ENCODE data around the gene KIAA0319L.

Gene KIAA0319L

DNA sequence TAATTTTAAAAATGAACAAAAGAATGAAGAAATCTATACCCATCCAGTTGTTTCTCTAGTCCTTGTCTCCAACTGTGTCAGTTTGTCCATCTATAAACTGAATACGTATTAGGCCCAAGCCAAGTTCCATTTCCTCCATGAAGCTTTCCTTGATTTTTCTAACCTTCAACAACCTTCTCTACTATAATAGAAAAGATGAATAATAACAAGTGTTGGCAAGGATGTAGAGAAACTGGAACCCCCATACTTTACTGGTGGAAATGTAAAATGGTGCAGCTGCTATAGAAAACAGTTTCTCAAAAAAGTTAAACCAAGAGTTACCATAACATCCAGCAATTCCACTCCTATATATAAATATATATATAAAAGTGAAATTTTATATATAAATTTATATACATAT is 10.6 kb downstream of the KIAA0319L start:
- FAIRE-seq (no peak), DNase-seq (ENCODE audit: extremely low spot score, insufficient read length, low read depth) (no peak)

GRCh38 chr1:35544976-35545375 is 12.2 kb downstream of the KIAA0319L start:
- peak; percentile 78 for FAIRE-seq

DNA sequence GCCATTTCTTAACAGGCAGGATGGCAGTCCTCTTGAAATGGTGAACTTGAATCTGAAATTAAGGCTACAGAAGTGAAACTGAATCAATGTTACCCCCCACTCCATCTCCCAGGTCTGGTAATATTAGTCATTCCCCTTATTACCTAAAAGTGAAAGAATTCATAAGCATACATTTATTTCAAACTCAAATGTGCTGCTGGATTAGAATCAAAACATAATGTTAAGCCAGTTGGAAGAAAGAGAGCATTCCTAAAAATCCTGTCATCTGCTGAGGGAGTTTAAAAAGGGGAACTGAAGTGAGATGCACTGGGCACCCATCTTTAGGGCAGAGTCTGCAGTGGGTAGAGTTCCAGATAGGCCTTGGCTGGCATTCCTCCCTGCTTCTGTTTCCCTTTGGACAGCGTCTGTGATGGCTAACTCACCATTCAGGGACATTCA is 17.4 kb downstream of the KIAA0319L start:
- FAIRE-seq (no peak), DNase-seq (ENCODE audit: extremely low spot score, insufficient read length, low read depth) (no peak)

More at GRCh38 chr1:35544976-35545375, 12.2 kb downstream of the KIAA0319L start:
- DNase-seq (ENCODE audit: extremely low spot score, insufficient read length, low read depth), result peak; percentile 36

GRCh38 chr1:35539073-35539823 is 18.0 kb downstream of the KIAA0319L start:
- peak; percentile 87 for FAIRE-seq
- DNase-seq (ENCODE audit: extremely low spot score, insufficient read length, low read depth), result no peak

DNA sequence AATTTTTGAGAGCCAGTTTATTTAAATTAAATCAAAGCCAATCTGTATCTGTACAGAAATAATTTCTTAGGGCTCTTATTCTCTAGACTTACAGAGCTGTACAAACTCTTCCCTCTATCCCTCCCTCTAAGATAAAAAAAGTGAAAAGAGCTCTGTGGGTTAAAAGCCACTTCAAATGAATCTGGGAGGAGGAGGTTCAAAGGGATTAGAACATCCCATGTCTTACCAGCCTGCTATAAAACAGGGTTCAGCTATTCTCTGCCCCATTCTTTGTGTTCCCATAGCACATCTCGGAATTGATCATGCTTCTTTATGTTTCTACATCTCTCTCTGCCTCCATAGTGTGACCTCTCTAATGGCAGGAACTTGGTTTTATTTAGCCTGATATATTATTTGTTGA is 19.4 kb downstream of the KIAA0319L start:
- DNase-seq (ENCODE audit: extremely low spot score, insufficient read length, low read depth), result no peak
- FAIRE-seq, result peak; percentile 5

DNA sequence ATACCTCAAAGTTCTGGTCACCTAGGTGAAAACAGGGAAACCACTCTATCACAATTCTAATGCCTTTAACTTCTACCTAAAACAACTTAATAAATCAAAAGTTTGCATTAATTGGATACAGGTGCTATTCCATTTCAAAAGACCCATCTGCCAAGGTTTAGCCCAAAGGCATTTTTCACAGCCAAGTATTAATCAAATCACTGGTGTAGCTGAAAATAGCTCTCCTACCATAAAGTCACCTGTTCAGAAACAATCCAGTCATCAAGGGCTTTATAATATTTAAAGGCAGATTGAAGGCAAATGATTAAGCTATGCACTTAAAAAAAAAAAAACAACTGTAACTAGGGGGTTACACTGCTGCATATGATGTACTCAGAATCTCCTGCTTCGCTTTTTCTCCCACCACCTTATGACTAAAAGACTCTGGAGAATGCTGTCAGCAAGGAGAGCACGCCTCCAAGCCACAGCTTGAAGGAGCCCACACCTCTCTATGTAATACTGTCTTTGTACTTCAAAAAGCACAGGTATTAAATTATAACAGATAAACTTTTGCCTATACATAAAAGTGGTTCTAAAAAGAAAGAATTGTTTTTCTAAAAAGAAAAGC is 20.5 kb downstream of the KIAA0319L start:
- no peak for FAIRE-seq

GRCh38 chr1:35535243-35535642 is 22.0 kb downstream of the KIAA0319L start:
- DNase-seq (ENCODE audit: extremely low spot score, insufficient read length, low read depth), result no peak
- FAIRE-seq, result no peak

More for the DNA sequence above, 20.5 kb downstream of the KIAA0319L start:
- no peak for DNase-seq (ENCODE audit: extremely low spot score, insufficient read length, low read depth)

- FAIRE-seq, result no peak
- no peak for DNase-seq (ENCODE audit: extremely low spot score, insufficient read length, low read depth)
These were observed 23.6 kb downstream of the KIAA0319L start for GRCh38 chr1:35533586-35533985.

DNA sequence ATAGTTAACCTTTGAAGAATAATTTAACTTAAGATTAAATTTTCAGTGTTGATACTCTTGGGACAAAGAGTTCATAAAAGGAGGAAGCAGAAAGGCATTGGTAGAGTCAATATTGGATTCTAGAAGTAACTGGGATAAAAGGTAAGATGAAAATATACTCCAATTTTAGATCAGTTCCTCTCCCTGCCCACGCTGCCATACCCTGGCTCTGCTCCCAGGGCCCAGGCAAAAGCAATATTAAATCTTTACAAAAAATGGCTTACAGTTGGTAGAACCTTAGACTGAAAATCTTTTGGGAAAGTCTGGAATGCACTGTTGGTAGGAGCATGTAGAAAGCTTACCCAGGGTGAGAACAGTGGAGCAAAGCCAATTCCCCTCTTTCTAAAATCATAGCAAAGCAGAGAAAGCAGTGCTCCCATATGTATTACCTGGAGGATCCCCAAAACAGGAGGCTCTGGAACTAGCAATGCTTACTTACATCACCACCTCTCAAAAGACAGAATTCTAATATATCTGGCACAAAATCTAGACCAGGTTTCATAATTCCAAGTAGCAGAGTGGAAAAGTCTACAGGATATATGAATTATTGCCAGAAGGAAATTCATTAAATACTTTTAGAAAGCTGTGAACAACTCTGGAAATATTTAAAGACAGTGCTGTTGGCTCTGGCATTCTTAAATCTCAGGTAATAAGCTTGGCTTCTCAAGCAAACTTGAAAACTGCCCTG is 24.5 kb downstream of the KIAA0319L start:
- no peak for DNase-seq (ENCODE audit: extremely low spot score, insufficient read length, low read depth)
- FAIRE-seq, result no peak

GRCh38 chr1:35531368-35531767 is 25.8 kb downstream of the KIAA0319L start:
- FAIRE-seq, result no peak
- no peak for DNase-seq (ENCODE audit: extremely low spot score, insufficient read length, low read depth)

DNA sequence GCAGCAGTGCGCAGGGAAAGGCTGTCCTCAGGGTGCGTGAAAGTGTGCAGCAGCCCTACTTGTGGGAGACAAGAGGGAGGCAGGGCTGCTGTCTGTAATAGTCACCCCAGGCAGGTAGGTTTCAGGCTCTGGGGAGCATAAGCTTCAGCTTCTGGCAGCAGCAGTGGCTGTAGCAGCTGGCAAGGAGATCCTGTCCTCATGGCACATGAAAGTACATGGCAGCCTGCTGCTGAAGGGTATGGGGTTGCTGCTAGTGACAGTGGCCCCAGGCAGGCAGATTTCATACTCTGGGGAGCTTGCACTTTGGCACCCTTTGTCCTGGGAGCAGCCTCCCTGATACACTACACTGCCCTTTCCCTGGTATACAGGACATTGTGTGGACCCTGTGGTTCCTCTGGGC is 26.3 kb downstream of the KIAA0319L start:
- DNase-seq (ENCODE audit: extremely low spot score, insufficient read length, low read depth), result no peak
- FAIRE-seq, result no peak

- DNase-seq (ENCODE audit: extremely low spot score, insufficient read length, low read depth), result no peak
- FAIRE-seq, result no peak
These were observed 27.0 kb downstream of the KIAA0319L start for GRCh38 chr1:35530168-35530567.

DNA sequence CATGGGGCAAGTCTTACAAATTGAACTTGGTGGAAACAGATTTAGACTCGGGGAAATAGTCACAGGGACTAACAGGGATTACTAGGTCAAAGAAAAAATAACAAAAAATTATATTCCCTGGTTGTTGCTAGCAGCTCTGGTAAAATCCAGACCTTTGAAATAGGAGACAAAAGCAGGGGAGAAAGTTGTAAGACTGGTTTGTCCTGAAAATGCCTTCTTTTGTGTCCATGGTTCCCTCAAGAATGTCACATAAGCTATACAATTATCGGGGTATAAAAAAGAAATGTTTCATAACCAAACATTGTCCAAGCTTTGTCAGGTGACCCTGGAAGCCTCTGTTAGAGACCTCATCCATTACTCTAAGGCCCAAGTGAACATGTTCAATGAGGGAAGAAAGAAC is 33.1 kb downstream of the KIAA0319L start:
- FAIRE-seq (no peak), DNase-seq (ENCODE audit: extremely low spot score, insufficient read length, low read depth) (no peak)

GRCh38 chr1:35519432-35519831 is 37.8 kb downstream of the KIAA0319L start:
- DNase-seq (ENCODE audit: extremely low spot score, insufficient read length, low read depth) (no peak), FAIRE-seq (no peak)

- no peak for DNase-seq (ENCODE audit: extremely low spot score, insufficient read length, low read depth)
- no peak for FAIRE-seq
These were observed 39.0 kb downstream of the KIAA0319L start for GRCh38 chr1:35518183-35518582.

- DNase-seq (ENCODE audit: extremely low spot score, insufficient read length, low read depth), result no peak
- FAIRE-seq, result no peak
These were observed 45.9 kb downstream of the KIAA0319L start for GRCh38 chr1:35511305-35511704.

DNA sequence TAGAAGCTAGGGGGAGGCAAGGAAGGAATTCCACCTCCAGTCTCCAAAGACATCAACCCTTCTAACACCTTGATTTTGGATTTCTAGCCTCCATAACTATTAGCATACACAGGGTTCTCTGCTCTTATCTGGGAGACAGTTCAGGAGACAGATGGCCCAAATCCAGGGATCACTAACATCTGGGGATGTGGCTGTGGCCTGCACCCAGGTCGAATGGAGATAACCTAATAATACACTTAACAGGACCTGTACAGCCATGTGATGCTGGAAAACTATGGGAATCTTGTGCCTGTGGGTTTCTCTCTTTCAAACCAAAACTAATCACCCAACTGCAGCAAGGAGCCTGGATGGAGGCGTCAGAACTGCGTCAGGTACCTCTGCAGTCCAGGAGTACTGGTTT is 47.6 kb downstream of the KIAA0319L start:
- no peak for FAIRE-seq
- no peak for DNase-seq (ENCODE audit: extremely low spot score, insufficient read length, low read depth)

DNA sequence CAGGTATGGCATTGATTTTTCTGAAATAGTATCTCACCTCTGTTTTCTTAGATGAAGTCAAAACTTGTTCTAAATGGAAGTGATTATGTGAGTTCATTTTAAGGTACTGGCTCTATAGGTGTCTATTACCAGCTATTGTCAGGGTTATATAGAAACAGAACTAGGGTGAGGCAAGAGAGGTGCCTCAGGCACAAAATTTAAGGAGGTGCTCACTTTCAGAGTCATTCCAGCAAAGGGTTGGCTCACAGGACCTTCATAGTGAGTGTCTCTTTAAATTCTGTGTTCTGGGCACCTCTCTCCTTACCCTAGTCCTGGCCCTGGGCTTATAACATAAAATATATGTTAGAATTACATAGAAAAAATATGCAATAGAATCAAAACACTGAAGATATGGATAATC is 49.3 kb downstream of the KIAA0319L start:
- DNase-seq (ENCODE audit: extremely low spot score, insufficient read length, low read depth) (no peak), FAIRE-seq (no peak)

GRCh38 chr1:35506960-35507912 is 50.0 kb downstream of the KIAA0319L start:
- FAIRE-seq, result peak; percentile 81
- no peak for DNase-seq (ENCODE audit: extremely low spot score, insufficient read length, low read depth)
